GM12878 (cell line): Measurements from ENCODE around the gene EEF1A2. TPM values are rescaled to one million over a fixed set of nuclear protein-coding genes. Genes with fewer than 3 reads are reported as not detected.

Experiments
- ATAC-seq: fragments of 200-7000 bp; cut with Tn5 transposase; 3 replicates; pipeline ENCODE4 v1.9.1; 2020; ENCODE audit warnings: mild to moderate bottlenecking, moderate library complexity
- BruUV-seq: library from RNA; stranded (reverse); fragments of 400-500 nt; replicated peaks from 2 replicates; lab custom pipeline; 2021; lab: Mats Ljungman, UMichigan
- CTCF ChIA-PET: fragments of 300-600 bp; sonication (Branson Sonifier 250); formaldehyde crosslinking; extraction: SDS; loops from one replicate; lab custom pipeline; 2021; ENCODE audit warnings: inconsistent platforms; lab: Yijun Ruan, JAX
- POLR2A ChIA-PET: fragments of 350-600 bp; formaldehyde crosslinking; extraction: SDS; loops from one replicate; lab custom pipeline; 2021; ENCODE audit warnings: inconsistent platforms; lab: Charles Lee
- RAD21 ChIA-PET: fragments of 300-600 bp; sonication (Branson Sonifier 250); formaldehyde crosslinking; loops from one replicate; lab custom pipeline; 2023; ENCODE audit warnings: antibody characterized with exemption; ENCODE audit not compliant: unreplicated experiment; lab: Charles Lee
- SMC1A ChIA-PET: fragments of 300-600 bp; sonication (Branson Sonifier 250); formaldehyde crosslinking; loops from one replicate; lab custom pipeline; 2023; ENCODE audit not compliant: unreplicated experiment, uncharacterized antibody; lab: Charles Lee
- DNase-seq: peaks from one replicate; pipeline ENCODE4 v3.0.0-alpha.2; 2011; ENCODE audit warnings: low read depth, low spot score
- FAIRE-seq: peaks from 3 replicates; lab custom pipeline; 2011; peaks lifted over from hg19 to GRCh38; lab: Jason Lieb, UNC
- H2AFZ ChIP-seq: 2 replicates; pipeline ENCODE4 v1.6.0; 2011; ENCODE audit warnings: low read depth, low read length, control low read depth; ENCODE audit not compliant: control insufficient read depth
- H3K27ac ChIP-seq: 2 replicates; pipeline ENCODE4 v1.5.1; 2011; ENCODE audit warnings: control low read depth; ENCODE audit not compliant: control insufficient read depth, insufficient read depth
- H3K27me3 ChIP-seq, 2 experiments: replicated peaks in 1 of 2; 2 replicates each; pipeline versions ENCODE4 v1.6.0 to v1.6.1; 2011; ENCODE audit warnings: low read length in 1 of 2; ENCODE audit not compliant: control insufficient read depth in 2 of 2, insufficient read depth in 2 of 2
- H3K36me3 ChIP-seq, 2 experiments: 2 replicates each; pipeline ENCODE4 v1.5.1; 2011; ENCODE audit warnings: low read length in 1 of 2; ENCODE audit not compliant: control insufficient read depth in 2 of 2, insufficient read depth in 2 of 2
- H3K4me1 ChIP-seq: 2 replicates; pipeline ENCODE4 v1.6.1; 2011; ENCODE audit warnings: mild to moderate bottlenecking, low read length, moderate library complexity, mixed read lengths; ENCODE audit not compliant: control insufficient read depth, insufficient read depth
- H3K4me2 ChIP-seq: 2 replicates; pipeline ENCODE4 v1.6.0; 2011; ENCODE audit warnings: control low read depth; ENCODE audit not compliant: control insufficient read depth, insufficient read depth
- H3K4me3 ChIP-seq: fragments of 200-600 bp; sonication (generic); 2 replicates; pipeline ENCODE4 v1.5.1; 2016
- H3K79me2 ChIP-seq: 2 replicates; pipeline ENCODE4 v1.6.0; 2011; ENCODE audit warnings: low read length; ENCODE audit not compliant: control insufficient read depth, insufficient read depth
- H3K9ac ChIP-seq: 2 replicates; pipeline ENCODE4 v1.8.0; 2011; ENCODE audit warnings: low read length, control low read depth, mixed read lengths; ENCODE audit not compliant: control insufficient read depth, insufficient read depth
- H3K9me3 ChIP-seq: replicated peaks from 3 replicates; pipeline ENCODE4 v1.5.1; 2011; ENCODE audit warnings: mild to moderate bottlenecking, low read length; ENCODE audit not compliant: control insufficient read depth, insufficient read depth
- H4K20me1 ChIP-seq: 2 replicates; pipeline ENCODE4 v1.6.0; 2011; ENCODE audit not compliant: control insufficient read depth, insufficient read depth
- FOS ChIP-seq: IDR thresholded peaks from 3 replicates; pipeline ENCODE4 v1.6.1; 2011; ENCODE audit warnings: borderline replicate concordance; ENCODE audit not compliant: insufficient read length; ENCODE audit errors: extremely low read depth
- MEF2B ChIP-seq: fragments of 450-650 bp; IDR thresholded peaks from 2 replicates; pipeline ENCODE4 v1.6.1; 2018; ENCODE audit warnings: mild to moderate bottlenecking, moderate library complexity; ENCODE audit not compliant: partially characterized antibody, poor library complexity, severe bottlenecking
- PML ChIP-seq: IDR thresholded peaks from 2 replicates; pipeline ENCODE4 v1.6.1; 2012; ENCODE audit warnings: low read length, inconsistent platforms
- SMC3 ChIP-seq: IDR thresholded peaks from 2 replicates; pipeline ENCODE4 v1.6.1; 2011; ENCODE audit warnings: low read length, improper control_type of control experiment, borderline replicate concordance
- YY1 ChIP-seq: IDR thresholded peaks from 2 replicates; pipeline ENCODE4 v1.6.1; 2011; ENCODE audit warnings: low read depth, mild to moderate bottlenecking, low read length
- WGBS: methylation state at CpG from one replicate; pipeline ENCODE4 v1.1.6; 2016; ENCODE audit warnings: low lambda C conversion rate; ENCODE audit not compliant: insufficient replicate concordance, insufficient coverage; ENCODE audit errors: missing lambda C conversion rate; 5-methylcytosine and 5-hydroxymethylcytosine counted together
- in situ Hi-C: fragments of 300-500 bp; cut with MboI; formaldehyde crosslinking; loops from 9 replicates; pipeline ENCODE4 v1.14.3; 2018; ENCODE audit warnings: mixed read lengths
- intact Hi-C: fragments of 100-400 bp; cut with micrococcal nuclease; formaldehyde crosslinking; loops from one replicate; pipeline ENCODE4 v1.14.2; 2022; ENCODE audit not compliant: unreplicated experiment
- polyA plus RNA-seq, 11 experiments: library from polyadenylated mRNA; depleted of rRNA in 4 of 11; unstranded in 6 of 11; stranded (reverse) in 5 of 11; fragments of >200 nt; fragmentation: Nextera tagmentation in 4 of 11; fragmentation: Illumina TruSeq in 1 of 11; extraction: Ambion mirVana in 4 of 11; extraction: Trizol in 1 of 11; gene quantifications; 1 replicate in 1 of 11; 2 replicates in 10 of 11; pipeline versions ENCODE4 v1.2.1 to v1.2.3, GENCODE V29; 2011 to 2016; ENCODE audit warnings: inconsistent platforms in 2 of 11, missing spikeins in 2 of 11, low read depth in 1 of 11
- total RNA-seq, 4 experiments: library from RNA; depleted of rRNA in 3 of 4; stranded (reverse); fragments of >200 nt in 3 of 4; fragmentation: Illumina TruSeq in 1 of 4; extraction: Trizol in 1 of 4; gene quantifications; 2 replicates each; pipeline versions ENCODE4 v1.2.1 to v1.2.3, GENCODE V29; 2013 to 2021

The EEF1A2 gene
- total and polyA plus RNA-seq, 10 of the 15 experiments (the other 5 are each of a cell fraction or from before 2014, with no cell fraction given) = 0.56 TPM; not detected in 9

GRCh38 chr20:63497946-63498935, 642 bp downstream of the EEF1A2 start:
- in situ Hi-C loops = no loop called here
- no peaks in the 10 kb centered on the region for H3K4me1 ChIP-seq
- no peak overlapping the region for H2AFZ ChIP-seq
- POLR2A ChIA-PET = no interaction called here
- SMC1A ChIA-PET = interaction anchor here (2.3 kb wide), 1 partner anchor 39 kb away, joined by 12 read pairs; the partner anchor contains the start of gene PTK6
- H3K4me3 ChIP-seq = no peak overlapping the region
- DNase-seq = no peak
- no peak overlapping the region for H3K27ac ChIP-seq
- no peaks in the 10 kb centered on the region for H3K36me3 ChIP-seq
- H3K4me2 ChIP-seq = no peak overlapping the region
- H4K20me1 ChIP-seq = no peaks in the 10 kb centered on the region
- intact Hi-C loops = no loop called here
- CTCF ChIA-PET = interaction anchor here (2.6 kb wide), 1 partner anchor 40 kb away, joined by 19 read pairs; the partner anchor contains the start of gene PTK6
- no peak for FAIRE-seq
- 12% methylated on average over 31 of the region's 60 CpGs for WGBS
- no peaks in the 10 kb centered on the region for H3K79me2 ChIP-seq
- RAD21 ChIA-PET = no interaction called here
- ATAC-seq = no peak
- no peaks in the 10 kb centered on the region for H3K9me3 ChIP-seq
- H3K9ac ChIP-seq = no peak overlapping the region
- H3K27me3 ChIP-seq = peaks cover 1 to 4% of the 10 kb centered on the region in 2 experiments; a peak in 3 of 4 replicates
- TF ChIP-seq SMC3 (no peak), MEF2B (no peak), PML (no peak), YY1 (no peak), FOS (no peak)
- no TSS peak for BruUV-seq
